GM21717 (cell line): ENCODE data around the gene FCHSD1.

Experiments used
- ATAC-seq: cut with Tn5 transposase; IDR thresholded peaks from one replicate; pipeline ENCODE4 v1.9.1; 2021; ENCODE audit warnings: mild to moderate bottlenecking, moderate library complexity; ENCODE audit not compliant: unreplicated experiment

Gene FCHSD1

DNA sequence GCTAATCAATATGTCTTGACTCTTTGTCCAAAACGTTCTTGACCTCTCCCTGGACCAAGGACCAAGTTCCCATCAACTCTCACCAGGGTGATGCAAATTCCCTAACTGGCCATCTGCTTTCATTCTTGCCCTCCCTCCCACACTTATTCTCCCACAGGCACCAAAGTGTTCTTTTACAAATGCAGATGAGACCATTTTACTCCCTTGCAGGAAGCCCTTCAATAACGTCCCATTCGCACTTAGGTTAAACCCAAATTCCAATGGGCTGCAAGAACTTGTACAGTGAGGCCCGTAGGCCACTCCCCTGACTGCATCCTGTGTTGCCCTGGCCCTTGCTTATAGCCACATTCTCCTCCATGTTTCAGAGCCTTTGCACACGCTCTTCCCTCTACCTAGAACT is 23.5 kb upstream of the FCHSD1 start:
- no peak for ATAC-seq

DNA sequence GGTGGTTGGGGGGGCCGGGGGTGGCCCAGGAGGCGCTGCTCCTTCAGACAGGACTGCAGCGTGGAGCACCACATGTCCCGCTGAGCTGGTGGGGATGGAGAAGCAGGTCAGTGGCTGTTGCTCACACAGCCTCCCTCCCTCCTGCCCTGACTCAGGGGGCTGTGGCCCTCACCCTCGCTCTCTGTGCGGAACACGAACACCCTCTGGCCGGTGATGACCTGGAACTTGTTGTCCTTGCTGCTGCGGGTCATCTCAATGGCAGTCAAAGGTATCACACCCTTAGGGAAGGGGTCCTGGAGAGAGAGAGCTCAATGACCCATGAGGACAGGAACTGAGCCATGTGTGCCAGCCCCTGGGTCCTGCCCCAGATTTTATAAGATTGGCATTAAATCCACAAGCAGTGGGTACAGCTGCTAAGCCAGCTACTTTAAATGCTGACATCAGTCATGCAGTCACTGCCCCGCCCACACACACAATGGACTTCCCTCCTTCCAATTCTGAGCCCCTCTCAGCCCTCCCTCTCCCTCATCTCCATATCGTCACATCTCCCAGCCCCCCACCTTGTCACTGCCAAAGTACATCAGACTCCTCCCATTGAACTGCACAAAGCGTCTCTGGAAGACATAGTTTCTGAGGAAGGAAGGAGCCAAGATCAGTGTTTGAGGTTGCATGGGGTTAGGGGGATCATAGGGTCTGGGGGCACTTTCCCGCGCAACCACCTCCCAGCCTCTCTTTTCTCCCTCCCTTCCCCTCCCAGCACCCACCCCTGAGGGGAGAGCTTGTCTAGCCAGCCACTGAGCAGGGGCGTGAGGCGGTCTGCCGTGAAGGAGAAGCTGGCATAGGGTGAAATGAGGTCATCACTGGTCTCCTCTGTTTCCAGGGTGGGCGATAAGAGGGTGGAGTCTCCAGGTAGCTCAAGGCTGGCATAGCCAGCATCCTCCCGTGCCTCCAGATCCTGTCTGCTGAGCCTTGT is 21.9 kb upstream of the FCHSD1 start:
- no peak for ATAC-seq

DNA sequence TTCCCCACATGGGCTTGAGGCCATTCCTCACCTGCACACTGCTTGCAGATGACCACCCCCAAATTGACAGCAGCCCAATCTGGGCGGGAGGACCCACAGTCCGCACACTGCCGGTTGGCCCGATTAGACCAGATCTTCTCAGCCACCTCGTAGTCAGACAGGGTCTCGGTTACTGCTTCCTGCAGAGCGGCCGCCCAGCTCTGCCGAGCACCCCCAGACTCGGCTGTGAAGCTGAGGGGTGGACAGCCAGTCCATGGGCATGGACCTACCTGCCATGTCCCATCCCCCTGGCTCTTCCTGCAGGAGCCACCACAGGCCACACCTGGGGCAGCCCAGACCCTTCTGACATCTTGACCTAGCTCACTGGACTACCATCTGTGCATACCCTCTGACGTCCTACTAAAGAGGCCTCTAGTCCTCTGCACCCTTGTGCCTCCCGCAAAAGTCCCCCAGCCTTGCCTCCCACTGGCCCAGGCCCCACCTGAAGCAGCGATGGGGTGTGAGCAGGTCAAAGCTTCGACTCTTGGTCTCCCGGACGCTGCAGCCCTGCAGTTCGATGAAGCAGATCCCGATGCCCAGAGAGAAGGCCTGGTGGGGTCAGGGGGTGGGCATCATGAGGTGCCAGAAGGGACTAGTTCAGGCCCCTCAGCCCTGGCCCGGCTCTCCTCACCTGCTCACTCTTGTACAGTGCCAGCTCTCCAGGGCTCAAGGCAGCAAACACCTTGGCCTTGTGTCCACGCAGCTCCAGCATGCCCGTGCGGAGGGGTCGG is 21.0 kb upstream of the FCHSD1 start:
- ATAC-seq: no peak

DNA sequence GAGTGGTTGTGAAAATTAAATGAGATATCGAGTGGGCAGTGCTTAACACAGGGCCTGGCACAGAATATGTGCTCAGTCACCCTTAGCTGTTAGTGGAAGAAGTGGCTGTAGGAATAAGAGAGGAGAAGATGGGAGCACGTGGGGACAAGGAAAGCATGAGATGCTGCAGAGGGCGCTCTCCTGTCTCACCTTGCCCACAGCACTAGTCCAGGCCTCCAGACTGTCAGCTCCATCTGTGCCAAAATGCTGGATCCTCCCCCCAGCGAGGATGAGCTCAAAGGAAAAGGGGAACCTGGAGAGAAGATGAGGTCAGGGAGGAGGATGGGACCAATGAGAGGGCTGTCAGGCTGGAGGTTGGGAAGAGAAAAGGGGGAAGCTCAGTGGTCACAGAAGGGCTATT is 18.3 kb upstream of the FCHSD1 start:
- ATAC-seq: no peak

DNA sequence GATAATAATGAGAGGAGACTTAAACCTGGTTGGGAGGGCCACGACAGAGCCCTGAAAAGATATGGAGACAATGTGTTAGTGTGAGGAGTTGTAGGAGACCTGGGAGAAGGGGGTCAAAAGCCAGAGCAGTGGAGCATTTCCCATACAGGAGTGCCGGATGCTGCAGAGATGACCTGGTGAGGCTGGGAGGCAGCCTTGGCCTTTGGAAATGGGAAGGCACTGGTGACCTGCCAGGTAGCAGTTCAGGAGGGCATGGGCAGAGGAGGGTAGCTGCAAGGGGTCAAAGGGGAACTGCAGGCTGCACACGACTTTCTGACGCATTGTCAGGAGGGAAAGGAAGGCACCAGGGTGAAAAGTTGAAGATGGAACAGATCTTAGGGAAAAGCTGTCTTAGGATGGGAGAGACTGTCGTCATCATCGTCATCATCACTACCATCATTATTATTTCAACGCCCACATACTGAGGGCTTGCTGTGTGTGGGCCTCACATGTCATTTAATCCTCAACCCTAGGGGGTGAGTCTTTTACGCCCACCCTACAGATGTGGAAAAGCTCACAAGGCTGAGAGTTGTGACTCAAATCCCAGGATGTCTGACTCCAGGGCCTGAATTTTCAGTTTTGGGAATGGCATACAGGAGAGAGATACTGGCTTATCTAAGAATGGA is 17.5 kb upstream of the FCHSD1 start:
- ATAC-seq: no peak

DNA sequence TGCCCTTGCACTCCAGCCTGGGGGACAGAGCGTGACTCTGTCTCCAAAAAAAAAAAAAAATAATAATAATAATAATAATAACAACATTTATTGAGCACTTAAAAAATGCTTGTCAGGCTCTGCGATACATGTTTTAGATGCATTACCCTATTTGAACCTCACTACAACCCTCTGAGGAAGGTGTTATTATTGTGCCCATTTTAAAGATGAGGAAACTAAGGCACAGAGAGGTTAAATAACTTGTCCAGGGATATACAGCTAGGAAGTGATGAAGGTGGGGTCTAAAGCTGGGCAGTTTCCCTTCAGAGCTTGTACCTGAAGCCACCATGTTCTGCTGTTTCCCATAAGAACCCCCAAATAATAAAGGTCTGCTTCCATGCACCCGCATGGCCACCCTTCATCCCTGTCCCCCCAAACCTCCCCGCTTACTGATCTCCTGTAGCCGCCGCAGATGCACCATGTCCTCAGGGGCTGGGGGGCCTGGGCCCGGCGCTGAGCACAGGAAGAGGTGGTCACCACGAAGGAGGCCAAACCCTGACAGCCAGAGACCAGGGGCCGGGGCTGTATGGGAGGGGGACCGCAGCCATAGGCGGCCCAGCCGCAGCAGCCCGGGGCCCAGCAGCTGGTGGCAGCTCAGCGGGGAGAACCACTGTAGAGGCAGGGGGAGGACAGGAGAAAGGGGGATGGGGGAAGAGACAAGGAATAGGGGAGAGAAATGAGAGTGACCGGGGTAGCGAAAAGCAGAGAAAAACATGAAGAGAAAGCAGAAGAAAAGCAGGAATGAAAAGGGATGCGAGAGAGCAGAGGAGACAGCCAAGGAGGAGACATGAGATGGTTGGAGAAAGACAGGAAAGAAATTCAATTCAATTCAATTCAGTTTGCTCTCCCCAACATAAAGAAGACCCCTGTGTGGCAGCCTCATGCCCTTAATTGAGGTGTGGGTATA is 15.1 kb upstream of the FCHSD1 start:
- ATAC-seq: no peak

DNA sequence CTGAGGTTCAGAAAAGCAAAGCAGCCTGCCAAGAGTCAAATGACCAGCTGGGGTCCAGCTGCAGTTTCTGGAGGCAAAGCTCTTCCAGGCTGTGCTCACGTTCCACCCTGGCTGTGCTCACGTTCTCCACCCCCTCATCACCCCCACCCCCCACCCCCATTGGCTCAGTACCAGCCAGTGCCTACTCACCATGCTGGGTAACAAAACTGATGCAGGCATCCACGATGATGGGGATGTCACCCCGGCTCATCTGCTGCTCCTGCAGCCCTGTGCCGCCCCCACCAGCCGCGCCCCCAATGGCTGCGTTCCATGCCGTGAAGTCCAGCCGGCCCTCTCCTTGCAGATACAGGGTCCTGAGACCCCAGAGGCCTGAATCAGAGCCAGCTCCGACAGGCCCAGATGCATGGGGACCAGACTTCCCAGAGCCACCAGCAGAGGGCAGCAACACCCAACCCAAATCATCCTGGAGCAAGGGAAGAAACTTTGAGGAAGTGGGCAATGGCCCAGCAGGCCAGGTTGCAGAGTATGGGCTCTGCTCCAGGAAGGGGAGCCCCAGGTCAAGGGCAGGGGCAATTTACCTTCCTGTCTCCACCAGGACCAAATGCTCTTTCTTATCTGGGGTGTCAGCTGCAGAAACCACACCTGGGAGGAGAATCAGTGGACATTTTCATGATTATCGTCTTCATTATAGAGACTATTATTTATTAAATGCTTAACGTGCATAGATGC is 13.7 kb upstream of the FCHSD1 start:
- peak; percentile 96 for ATAC-seq

DNA sequence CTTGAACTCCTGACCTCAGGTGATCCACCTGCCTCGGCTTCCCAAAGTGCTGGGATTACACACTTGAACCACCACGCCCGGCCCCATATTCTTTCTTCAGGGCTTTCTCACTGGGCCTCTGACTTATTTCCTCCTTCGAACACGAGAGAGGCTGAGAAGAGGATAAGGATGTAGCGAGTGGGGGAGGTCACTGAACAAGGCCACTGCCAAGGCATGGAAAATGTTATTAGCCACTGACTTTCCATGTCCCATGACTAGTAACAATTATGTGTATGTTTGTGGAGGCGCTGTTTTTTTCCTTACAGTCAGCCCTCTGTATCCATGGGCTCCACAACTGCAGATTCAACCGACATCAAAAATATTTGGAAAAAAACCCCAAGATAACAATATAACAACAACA is 12.3 kb upstream of the FCHSD1 start:
- no peak for ATAC-seq

DNA sequence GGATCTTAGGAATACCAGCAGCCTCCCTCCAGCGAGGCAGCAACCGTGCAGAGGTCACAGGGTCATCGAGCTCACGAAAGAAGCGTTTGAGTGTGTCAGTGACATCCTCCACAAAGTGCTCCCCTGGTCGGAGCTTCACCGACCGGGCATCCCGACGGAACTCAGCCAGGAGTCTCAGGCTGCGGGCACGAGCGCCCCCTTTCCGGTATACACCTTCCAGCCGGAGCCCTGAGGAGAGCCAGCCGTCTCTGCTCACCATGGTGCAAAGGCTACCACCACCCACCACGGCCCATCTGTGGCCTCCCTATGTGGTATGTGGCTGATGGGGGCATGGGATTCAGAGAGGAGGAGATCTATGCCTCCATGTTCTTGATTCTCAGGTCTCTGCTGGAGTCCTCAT is 10.8 kb upstream of the FCHSD1 start:
- ATAC-seq: no peak

DNA sequence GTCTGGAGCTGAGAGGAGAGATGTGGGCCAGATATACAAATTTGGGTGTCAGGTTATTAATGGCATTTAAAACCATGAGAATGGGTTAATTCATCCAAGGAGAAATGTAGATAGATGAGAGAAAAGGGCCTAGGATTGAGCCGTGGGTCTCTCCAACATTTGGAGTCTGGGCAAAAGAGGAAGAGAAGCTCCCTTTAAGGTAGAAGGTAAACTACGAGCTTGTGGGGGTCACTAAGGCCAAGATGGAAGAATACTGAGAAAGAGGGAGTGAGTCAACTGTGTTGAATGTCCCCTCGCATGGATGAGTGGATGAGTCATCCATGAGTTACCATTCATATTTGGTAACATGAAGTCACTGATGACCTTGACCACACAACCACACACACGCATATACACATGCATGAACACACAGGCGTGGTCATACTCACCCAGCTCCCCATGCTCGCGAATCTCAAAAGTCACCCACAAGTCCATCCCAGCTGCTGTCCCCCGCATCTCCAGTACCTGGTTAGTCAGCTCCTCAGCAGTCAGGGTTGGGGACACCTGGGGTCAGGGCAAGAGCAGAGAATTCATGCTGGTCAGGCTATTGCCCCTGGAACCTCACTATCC is 6.8 kb upstream of the FCHSD1 start:
- ATAC-seq: peak; percentile 74

DNA sequence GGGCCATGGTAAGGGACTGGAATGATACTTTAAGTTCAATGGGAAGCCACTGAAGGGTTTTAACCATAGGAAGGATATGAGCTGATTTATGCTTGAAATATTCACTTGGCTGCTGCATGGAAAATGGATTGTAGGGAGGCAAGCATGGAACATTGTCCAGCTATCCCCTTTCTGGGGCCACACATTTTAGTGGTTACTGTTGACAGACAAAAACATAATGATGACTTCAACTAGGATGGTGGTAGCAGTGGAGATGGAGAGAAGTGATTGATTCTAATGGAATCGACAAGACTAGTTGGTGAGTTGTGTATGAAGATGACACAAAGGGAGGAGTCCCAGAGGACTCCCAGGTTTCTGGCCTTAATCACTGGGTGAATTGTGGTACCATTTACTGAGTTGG is 6.2 kb upstream of the FCHSD1 start:
- no peak for ATAC-seq

DNA sequence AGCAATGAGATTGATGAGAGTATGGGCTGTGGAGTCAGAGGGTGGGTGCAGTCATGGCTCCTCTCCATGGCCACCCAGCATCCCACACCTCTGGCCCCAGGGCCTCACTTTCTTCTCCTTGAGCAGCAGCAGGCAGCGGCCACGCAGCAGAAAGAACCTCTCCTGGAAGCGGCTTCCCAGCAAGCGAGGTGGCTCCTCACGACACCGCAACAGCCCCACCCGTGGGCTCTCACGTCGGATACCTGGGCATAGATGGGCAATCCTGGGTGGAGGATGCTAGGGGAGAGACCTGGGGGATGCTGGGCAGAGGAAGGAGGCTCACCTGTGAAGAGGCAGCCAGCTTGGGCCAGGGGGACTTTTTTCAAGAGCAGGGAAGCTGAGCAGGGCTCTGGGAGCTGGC is 5.2 kb upstream of the FCHSD1 start:
- no peak for ATAC-seq

DNA sequence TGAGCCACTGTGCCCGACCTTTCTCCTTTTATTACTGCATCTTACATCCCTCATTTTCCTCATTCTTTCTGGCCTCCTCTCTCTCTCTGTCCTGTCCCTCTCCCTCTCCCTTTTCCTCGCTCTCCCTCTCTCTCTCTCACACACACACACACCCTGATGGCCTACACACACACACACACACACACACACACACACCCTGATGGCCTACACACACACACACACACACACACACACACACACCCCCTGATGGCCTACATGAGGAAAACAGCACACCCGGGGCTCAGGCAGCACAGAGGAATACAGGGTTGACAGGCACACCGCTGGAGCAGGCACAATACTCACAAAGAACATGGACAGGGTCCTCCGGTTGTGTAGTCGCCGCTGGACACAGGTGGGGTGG is 3.8 kb upstream of the FCHSD1 start:
- ATAC-seq: no peak

DNA sequence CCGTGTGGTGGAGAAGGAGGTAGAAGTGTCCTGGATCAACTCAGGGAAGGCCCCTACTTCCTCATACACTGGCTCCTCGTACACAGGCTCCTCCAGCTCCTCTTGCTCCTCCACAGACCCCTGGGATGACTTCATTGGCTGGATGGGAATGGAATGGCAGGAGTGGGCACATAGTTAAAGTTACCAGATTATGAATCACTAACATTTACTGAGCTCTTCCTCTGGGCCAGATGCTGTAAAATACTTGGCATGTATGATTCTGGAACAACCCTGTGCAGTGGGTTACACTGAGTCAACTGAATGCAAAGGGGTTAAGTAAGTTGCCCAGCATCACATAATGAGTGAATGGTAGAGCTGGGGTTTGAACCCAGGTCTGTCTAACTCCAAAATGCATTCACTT is 3.1 kb upstream of the FCHSD1 start:
- ATAC-seq: no peak

DNA sequence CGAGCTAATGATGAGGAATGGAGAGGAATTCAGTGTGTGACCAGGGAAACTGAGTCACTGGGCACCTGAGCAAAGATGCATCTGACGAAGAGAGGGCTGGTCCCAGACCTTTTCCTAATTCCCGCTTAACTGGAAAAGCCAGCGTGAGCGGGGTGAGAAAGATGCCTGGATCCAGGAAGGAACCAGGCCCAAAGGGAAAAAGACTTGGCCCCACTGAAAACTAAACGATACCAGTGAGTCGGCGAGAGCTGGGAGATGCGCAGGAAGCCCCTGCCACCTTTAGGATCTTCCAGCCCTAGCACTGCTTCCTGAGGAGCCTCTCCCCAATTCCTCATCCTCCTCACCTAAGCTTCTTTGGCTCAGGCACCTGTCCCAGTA is 499 bp upstream of the FCHSD1 start:
- no peak for ATAC-seq

DNA sequence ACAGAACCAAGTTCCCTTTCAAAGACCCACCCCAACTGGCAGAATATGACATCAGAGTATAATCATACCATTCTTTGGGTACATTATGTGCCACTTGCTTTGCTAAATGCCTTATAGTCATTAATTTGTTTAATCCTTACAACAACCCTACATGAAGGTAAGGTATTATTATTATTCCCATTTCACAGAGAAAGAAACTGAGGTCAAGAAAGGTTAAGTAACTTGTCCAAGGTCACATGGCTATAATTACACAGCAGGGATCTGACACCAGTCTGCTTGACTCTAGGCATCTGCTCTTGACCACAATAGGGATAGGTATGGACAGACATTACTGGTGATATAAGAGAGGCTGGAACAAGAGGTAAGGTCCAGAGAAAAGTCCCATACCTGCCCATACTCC is 1.2 kb downstream of the FCHSD1 start:
- ATAC-seq: no peak

DNA sequence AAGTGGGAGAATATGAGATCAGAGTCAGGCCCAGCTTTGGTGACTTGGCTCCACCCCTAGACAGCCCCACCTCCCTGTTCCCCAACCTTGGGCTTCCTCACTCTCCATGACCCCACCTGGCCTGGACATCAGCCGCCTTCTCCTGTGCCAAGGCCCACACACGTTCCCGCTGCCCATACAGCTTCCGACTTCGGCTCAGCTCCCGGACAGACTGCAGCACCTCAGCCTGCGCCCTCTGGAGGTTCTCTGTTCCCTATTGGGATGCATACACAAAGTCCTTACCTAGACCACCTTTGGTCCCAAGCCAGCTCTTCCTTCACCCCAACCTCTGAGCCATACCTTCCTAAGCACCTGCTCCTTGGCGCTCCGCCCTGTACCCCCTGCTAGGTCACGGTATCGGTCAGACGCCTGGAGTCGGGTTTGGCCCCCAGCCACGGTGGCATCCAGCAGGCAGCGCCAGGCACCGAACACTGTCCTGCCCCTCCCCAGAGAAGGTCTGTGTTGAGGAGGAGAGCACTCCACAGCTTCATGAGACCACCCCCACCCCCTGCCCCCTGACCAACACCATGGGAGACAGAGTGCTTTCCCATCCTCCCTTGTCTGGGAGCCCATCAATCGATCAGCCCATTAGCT is 2.0 kb downstream of the FCHSD1 start:
- ATAC-seq: no peak

DNA sequence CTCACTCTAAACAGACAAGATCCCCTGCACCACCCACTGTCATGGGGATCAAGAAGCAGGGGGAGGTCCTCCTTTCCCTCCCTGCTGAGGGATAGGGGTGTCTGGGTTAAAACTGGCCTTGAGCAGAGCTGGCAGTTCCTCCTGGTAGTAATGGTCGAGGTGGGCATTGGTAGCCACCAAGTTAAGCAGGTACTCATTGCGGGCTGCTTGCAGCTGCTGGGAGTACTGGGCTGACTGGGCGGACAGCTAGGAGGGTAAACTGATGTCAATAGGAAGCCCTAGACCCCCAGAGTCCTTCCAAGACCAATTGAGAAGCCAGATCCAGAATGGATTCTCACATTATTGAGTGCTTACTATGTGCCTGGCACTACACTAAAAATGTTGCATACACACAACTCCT is 3.4 kb downstream of the FCHSD1 start:
- ATAC-seq: no peak

DNA sequence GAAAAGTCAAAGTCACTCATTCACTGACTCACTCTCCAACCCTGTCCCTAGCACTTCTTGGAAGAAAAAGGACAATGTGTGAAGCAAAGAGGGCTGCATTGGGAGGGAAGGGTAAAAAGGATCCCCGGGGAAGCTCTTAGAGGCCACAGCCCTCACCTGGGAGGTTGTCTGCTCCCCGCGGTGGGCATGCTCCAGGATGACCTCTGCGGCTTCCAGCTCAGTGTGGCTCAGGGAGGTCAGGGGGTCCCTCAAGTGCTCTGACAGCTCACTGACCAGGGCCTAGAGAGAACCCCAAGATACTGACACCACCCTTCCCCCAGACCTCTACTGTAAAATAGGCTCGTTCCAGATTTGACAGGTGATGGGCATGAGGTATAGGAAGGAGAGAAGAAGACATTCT is 4.0 kb downstream of the FCHSD1 start:
- no peak for ATAC-seq
